Measurements from ENCODE around the gene TOP3A. TPM values are rescaled to one million over a fixed set of nuclear protein-coding genes. Genes with fewer than 3 reads are reported as not detected.

The TOP3A gene
- polyA plus RNA-seq, 1 donor (not counting 4 experiments of a cell fraction or from before 2014, with no cell fraction given), result 11.6 TPM

GRCh38 chr17:18258356-18259038 is 56.3 kb downstream of the TOP3A start, which contains the start of gene FLII:
FLII (minus strand) TSS chr17:18258738; CDS start chr17:18258690, 48 bp downstream.
- Histone ChIP-seq H3K9ac (ENCODE audit: control insufficient read depth, extremely low read depth, insufficient read depth, low read length) (peak within 1 kb of the TSS; percentile 93), H3K27me3 (ENCODE audit: control insufficient read depth, extremely low read depth, insufficient read depth, low read length) (no peaks in the 10 kb centered on the region), H3K9me3 (ENCODE audit: control insufficient read depth, low read depth, low read length) (no peaks in the 10 kb centered on the region), H3K36me3 (ENCODE audit: control insufficient read depth in 2 of 2, extremely low read depth in 1 of 2, insufficient read depth in 2 of 2, low read length in 2 of 2) (peaks cover 33 to 38% of the 10 kb centered on the region in 2 experiments), H2AFZ (ENCODE audit: control insufficient read depth, low read length) (peak within 1 kb of the TSS; percentile 63), H3K79me2 (ENCODE audit: control insufficient read depth, insufficient read depth, low read length) (peaks cover 62% of the 10 kb centered on the region), H3K9me1 (ENCODE audit: control insufficient read depth, extremely low read depth, insufficient read depth, low read length) (peaks cover 7% of the 10 kb centered on the region), H3K4me1 (ENCODE audit: control insufficient read depth, extremely low read depth, insufficient read depth, low read length) (peaks cover 33% of the 10 kb centered on the region), H3K27ac (ENCODE audit: control insufficient read depth, insufficient read depth, low read length) (peak within 1 kb of the TSS; percentile 92), H3K4me3 (ENCODE audit: control insufficient read depth in 2 of 3, extremely low read depth in 1 of 3, insufficient read depth in 2 of 3, low read depth in 1 of 3, low read length in 3 of 3) (peak within 1 kb of the TSS; percentile 77 to 84 (median 81)), H4K20me1 (ENCODE audit: control insufficient read depth, extremely low read depth, insufficient read depth, low read length) (peaks cover 12% of the 10 kb centered on the region), H3K4me2 (ENCODE audit: control insufficient read depth, extremely low read depth, insufficient read depth, low read depth, low read length) (peak within 1 kb of the TSS; percentile 99)
- TF ChIP-seq, protein P1, sequence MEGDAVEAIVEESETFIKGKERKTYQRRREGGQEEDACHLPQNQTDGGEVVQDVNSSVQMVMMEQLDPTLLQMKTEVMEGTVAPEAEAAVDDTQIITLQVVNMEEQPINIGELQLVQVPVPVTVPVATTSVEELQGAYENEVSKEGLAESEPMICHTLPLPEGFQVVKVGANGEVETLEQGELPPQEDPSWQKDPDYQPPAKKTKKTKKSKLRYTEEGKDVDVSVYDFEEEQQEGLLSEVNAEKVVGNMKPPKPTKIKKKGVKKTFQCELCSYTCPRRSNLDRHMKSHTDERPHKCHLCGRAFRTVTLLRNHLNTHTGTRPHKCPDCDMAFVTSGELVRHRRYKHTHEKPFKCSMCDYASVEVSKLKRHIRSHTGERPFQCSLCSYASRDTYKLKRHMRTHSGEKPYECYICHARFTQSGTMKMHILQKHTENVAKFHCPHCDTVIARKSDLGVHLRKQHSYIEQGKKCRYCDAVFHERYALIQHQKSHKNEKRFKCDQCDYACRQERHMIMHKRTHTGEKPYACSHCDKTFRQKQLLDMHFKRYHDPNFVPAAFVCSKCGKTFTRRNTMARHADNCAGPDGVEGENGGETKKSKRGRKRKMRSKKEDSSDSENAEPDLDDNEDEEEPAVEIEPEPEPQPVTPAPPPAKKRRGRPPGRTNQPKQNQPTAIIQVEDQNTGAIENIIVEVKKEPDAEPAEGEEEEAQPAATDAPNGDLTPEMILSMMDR (optimal IDR thresholded peaks at IDR 0.05 in 1 of 3, IDR thresholded peaks at IDR 0.05 in 1 of 3, conservative IDR thresholded peaks at IDR 0.05 in 1 of 3; ENCODE audit: extremely low read depth in 1 of 3, insufficient read depth in 2 of 3, low read length in 3 of 3), result no peak
- no peak for TF ChIP-seq EZH2 (IDR thresholded peaks at IDR 0.05; ENCODE audit: low read length)
- dilution Hi-C loops (cut with MboI; ENCODE audit: extremely low pct_ligation_motif_present, low sequenced_read_pairs), result no loop called here
- DNase-seq (ENCODE audit: low read depth, low spot score) (no peak), FAIRE-seq (no peak)

- Histone ChIP-seq H3K9me3 (ENCODE audit: control insufficient read depth, low read depth, low read length) (no peaks in the 10 kb centered on the region), H3K36me3 (ENCODE audit: control insufficient read depth in 2 of 2, extremely low read depth in 1 of 2, insufficient read depth in 2 of 2, low read length in 2 of 2) (peaks cover 35 to 38% of the 10 kb centered on the region in 2 experiments), H3K4me1 (ENCODE audit: control insufficient read depth, extremely low read depth, insufficient read depth, low read length) (peaks cover 33% of the 10 kb centered on the region), H3K9ac (ENCODE audit: control insufficient read depth, extremely low read depth, insufficient read depth, low read length) (peak overlapping the region; percentile 81), H4K20me1 (ENCODE audit: control insufficient read depth, extremely low read depth, insufficient read depth, low read length) (peaks cover 12% of the 10 kb centered on the region), H3K4me2 (ENCODE audit: control insufficient read depth, extremely low read depth, insufficient read depth, low read depth, low read length) (peak overlapping the region; percentile 89), H3K9me1 (ENCODE audit: control insufficient read depth, extremely low read depth, insufficient read depth, low read length) (peaks cover 7% of the 10 kb centered on the region), H3K4me3 (ENCODE audit: control insufficient read depth in 2 of 3, extremely low read depth in 1 of 3, insufficient read depth in 2 of 3, low read depth in 1 of 3, low read length in 3 of 3) (peak overlapping the region; percentile 77 to 84 (median 81)), H3K27me3 (ENCODE audit: control insufficient read depth, extremely low read depth, insufficient read depth, low read length) (no peaks in the 10 kb centered on the region), H3K79me2 (ENCODE audit: control insufficient read depth, insufficient read depth, low read length) (peaks cover 66% of the 10 kb centered on the region), H2AFZ (ENCODE audit: control insufficient read depth, low read length) (peak overlapping the region; percentile 37), H3K27ac (ENCODE audit: control insufficient read depth, insufficient read depth, low read length) (peak overlapping the region; percentile 87)
- TF ChIP-seq, protein P1 (optimal IDR thresholded peaks at IDR 0.05 in 1 of 3, IDR thresholded peaks at IDR 0.05 in 1 of 3, conservative IDR thresholded peaks at IDR 0.05 in 1 of 3; ENCODE audit: extremely low read depth in 1 of 3, insufficient read depth in 2 of 3, low read length in 3 of 3), result no peak
- no peak for TF ChIP-seq EZH2 (IDR thresholded peaks at IDR 0.05; ENCODE audit: low read length)
- dilution Hi-C loops (cut with MboI; ENCODE audit: extremely low pct_ligation_motif_present, low sequenced_read_pairs), result no loop called here
- DNase-seq (ENCODE audit: low read depth, low spot score) (no peak), FAIRE-seq (no peak)
Measured at GRCh38 chr17:18257982-18258355, 56.8 kb downstream of the TOP3A start.

All from keratinocyte (primary cell).